ENCODE results near the gene LCE6A. TPM values are rescaled to one million over a fixed set of nuclear protein-coding genes. Genes with fewer than 3 reads are reported as not detected.

The LCE6A gene
- total and polyA plus RNA-seq, 2 donors (not counting 1 experiment from before 2014, with no cell fraction given), result not detected

- H3K36me3 ChIP-seq (ENCODE audit: control insufficient read depth, insufficient read depth, low read length), result no peaks in the 10 kb centered on the region
- H3K4me2 ChIP-seq (ENCODE audit: extremely low read depth, insufficient read depth, low read length), result no peak within 1 kb of the TSS
- no peaks in the 10 kb centered on the region for H3K79me2 ChIP-seq (ENCODE audit: control insufficient read depth, insufficient read depth, low read length)
- H3K9ac ChIP-seq (ENCODE audit: insufficient read depth, low read length), result no peak within 1 kb of the TSS
- H3K4me1 ChIP-seq (ENCODE audit: control insufficient read depth, extremely low read depth, insufficient read depth, low read length), result peaks cover 2% of the 10 kb centered on the region
- no peaks in the 10 kb centered on the region for H3K27me3 ChIP-seq (ENCODE audit: control insufficient read depth, insufficient read depth, low read length)
- H2AFZ ChIP-seq (ENCODE audit: low read length), result no peak within 1 kb of the TSS
- H3K27ac ChIP-seq (ENCODE audit: insufficient read depth, low read length), result no peak within 1 kb of the TSS
- TF ChIP-seq EZH2 (IDR thresholded peaks at IDR 0.05; ENCODE audit: low read length, missing control alignments) (no peak), CTCF (conservative IDR thresholded peaks at IDR 0.05 in 1 of 2, IDR thresholded peaks at IDR 0.05 in 1 of 2; ENCODE audit: low read depth in 1 of 2, low read length in 2 of 2) (no peak)
- H3K9me3 ChIP-seq (ENCODE audit: control insufficient read depth, insufficient read depth, low read depth, low read length), result no peaks in the 10 kb centered on the region
- H4K20me1 ChIP-seq (ENCODE audit: control insufficient read depth, extremely low read depth, insufficient read depth, low read length), result no peaks in the 10 kb centered on the region
- no peak for DNase-seq (ENCODE audit: low read depth in 2 of 2)
- no peak within 1 kb of the TSS for H3K4me3 ChIP-seq (replicated peaks in 1 of 4; ENCODE audit: control extremely low read depth in 1 of 4, insufficient read depth in 1 of 4, low read depth in 3 of 4, low read length in 4 of 4)
These were observed 35.4 kb downstream of the LCE6A start, which contains the start of gene SMCP for GRCh38 chr1:152878042-152878441. SMCP (plus strand) TSS chr1:152878322; CDS start chr1:152884423, 6,101 bp downstream.

GRCh38 chr1:152879559-152880198 is 37.0 kb downstream of the LCE6A start:
- DNase-seq (ENCODE audit: low read depth in 2 of 2), result no peak
- TF ChIP-seq EZH2 (IDR thresholded peaks at IDR 0.05; ENCODE audit: low read length, missing control alignments), result no peak
- no peak overlapping the region for H2AFZ ChIP-seq (ENCODE audit: low read length)

DNA sequence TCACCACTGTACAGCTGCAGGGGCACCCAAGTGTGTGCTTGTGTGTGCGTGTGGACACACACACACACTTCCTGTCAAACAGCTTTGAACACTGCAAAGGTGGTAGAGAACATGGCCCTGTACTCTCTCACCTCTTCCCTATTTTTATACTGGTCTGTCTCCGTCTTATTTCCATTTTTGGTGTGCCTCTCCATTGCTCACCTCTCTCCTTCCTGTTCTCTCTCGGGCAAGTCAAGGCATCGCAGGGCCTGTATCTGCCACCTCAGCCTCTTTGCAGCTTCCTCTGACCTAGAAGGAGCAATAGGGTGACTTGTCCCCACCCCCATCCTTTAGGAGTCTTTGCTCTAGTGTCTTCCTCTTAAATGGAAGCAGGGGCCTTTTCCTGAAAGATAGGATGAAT is 37.7 kb downstream of the LCE6A start:
- DNase-seq (ENCODE audit: low read depth in 2 of 2), result no peak
- no peaks in the 10 kb centered on the region for H3K36me3 ChIP-seq (ENCODE audit: control insufficient read depth, insufficient read depth, low read length)
- H3K4me1 ChIP-seq (ENCODE audit: control insufficient read depth, extremely low read depth, insufficient read depth, low read length), result peaks cover 4% of the 10 kb centered on the region
- no peak overlapping the region for H3K4me3 ChIP-seq (replicated peaks in 1 of 4; ENCODE audit: control extremely low read depth in 1 of 4, insufficient read depth in 1 of 4, low read depth in 3 of 4, low read length in 4 of 4)
- no peaks in the 10 kb centered on the region for H4K20me1 ChIP-seq (ENCODE audit: control insufficient read depth, extremely low read depth, insufficient read depth, low read length)
- H3K9ac ChIP-seq (ENCODE audit: insufficient read depth, low read length), result no peak overlapping the region
- TF ChIP-seq EZH2 (IDR thresholded peaks at IDR 0.05; ENCODE audit: low read length, missing control alignments) (no peak), CTCF (conservative IDR thresholded peaks at IDR 0.05 in 1 of 2, IDR thresholded peaks at IDR 0.05 in 1 of 2; ENCODE audit: low read depth in 1 of 2, low read length in 2 of 2) (no peak)
- H3K79me2 ChIP-seq (ENCODE audit: control insufficient read depth, insufficient read depth, low read length), result no peaks in the 10 kb centered on the region
- H2AFZ ChIP-seq (ENCODE audit: low read length), result no peak overlapping the region
- H3K4me2 ChIP-seq (ENCODE audit: extremely low read depth, insufficient read depth, low read length), result no peak overlapping the region
- no peak overlapping the region for H3K27ac ChIP-seq (ENCODE audit: insufficient read depth, low read length)
- H3K9me3 ChIP-seq (ENCODE audit: control insufficient read depth, insufficient read depth, low read depth, low read length), result no peaks in the 10 kb centered on the region
- no peaks in the 10 kb centered on the region for H3K27me3 ChIP-seq (ENCODE audit: control insufficient read depth, insufficient read depth, low read length)

More at GRCh38 chr1:152879559-152880198, 37.0 kb downstream of the LCE6A start:
- H3K4me3 ChIP-seq (replicated peaks in 1 of 4; ENCODE audit: control extremely low read depth in 1 of 4, insufficient read depth in 1 of 4, low read depth in 3 of 4, low read length in 4 of 4), result no peak overlapping the region
- H3K9me3 ChIP-seq (ENCODE audit: control insufficient read depth, insufficient read depth, low read depth, low read length), result no peaks in the 10 kb centered on the region
- H3K36me3 ChIP-seq (ENCODE audit: control insufficient read depth, insufficient read depth, low read length), result no peaks in the 10 kb centered on the region
- H3K4me1 ChIP-seq (ENCODE audit: control insufficient read depth, extremely low read depth, insufficient read depth, low read length), result peaks cover 3% of the 10 kb centered on the region
- H3K4me2 ChIP-seq (ENCODE audit: extremely low read depth, insufficient read depth, low read length), result no peak overlapping the region
- no peaks in the 10 kb centered on the region for H3K27me3 ChIP-seq (ENCODE audit: control insufficient read depth, insufficient read depth, low read length)
- H3K79me2 ChIP-seq (ENCODE audit: control insufficient read depth, insufficient read depth, low read length), result no peaks in the 10 kb centered on the region
- H3K9ac ChIP-seq (ENCODE audit: insufficient read depth, low read length), result no peak overlapping the region
- no peak overlapping the region for H3K27ac ChIP-seq (ENCODE audit: insufficient read depth, low read length)
- H4K20me1 ChIP-seq (ENCODE audit: control insufficient read depth, extremely low read depth, insufficient read depth, low read length), result no peaks in the 10 kb centered on the region
